ENCODE results near the gene CDK7. TPM values are rescaled to one million over a fixed set of nuclear protein-coding genes. Genes with fewer than 3 reads are reported as not detected.

CDK7 gene
- total and polyA plus RNA-seq, 9 of the 15 experiments (the other 6 are each of a cell fraction or from before 2014, with no cell fraction given): 41.7 to 143 (median 65.3) TPM

GRCh38 chr5:69230181-69230580 lies 4.5 kb upstream of the CDK7 start:
- Histone ChIP-seq H3K9ac (ENCODE audit: insufficient read depth in 1 of 2, low read depth in 2 of 2, low read length in 2 of 2) (no peak overlapping the region), H3K4me3 (no peak overlapping the region), H3K9me1 (ENCODE audit: control insufficient read depth, insufficient read depth, low read length) (no peaks in the 10 kb centered on the region), H3K9me3 (replicated peaks; ENCODE audit: control insufficient read depth, insufficient read depth, low read depth, low read length) (no peaks in the 10 kb centered on the region), H3K27me3 (ENCODE audit: control insufficient read depth in 2 of 2, insufficient read depth in 2 of 2, low read length in 2 of 2) (no peaks in the 10 kb centered on the region), H2AFZ (ENCODE audit: low read depth, low read length) (no peak overlapping the region), H3K27ac (ENCODE audit: extremely low read depth, low read depth, low read length) (no peak overlapping the region), H3K36me3 (ENCODE audit: control insufficient read depth, insufficient read depth, low read length) (peaks cover 39% of the 10 kb centered on the region), H3K4me1 (replicated peaks in 1 of 2; ENCODE audit: control insufficient read depth in 2 of 2, insufficient read depth in 2 of 2, low read length in 2 of 2) (peaks cover 0 to 4% of the 10 kb centered on the region in 2 experiments; a peak in 1 of 5 replicates), H3K79me2 (ENCODE audit: control insufficient read depth, insufficient read depth, low read length) (peaks cover 5% of the 10 kb centered on the region), H3K4me2 (ENCODE audit: insufficient read depth, low read length) (no peak overlapping the region), H4K20me1 (replicated peaks; ENCODE audit: control insufficient read depth, insufficient read depth, low read length) (no peaks in the 10 kb centered on the region)
- ChIA-PET POLR2A (no interaction called here), CTCF (ENCODE audit: low intra/inter-chr PET ratio) (no interaction called here)
- no TSS peak for BruUV-seq (replicated peaks)
- ATAC-seq (no peak), DNase-seq (ENCODE audit: extremely low read depth in 1 of 4, low spot score in 3 of 4) (no peak), FAIRE-seq (no peak)
- in situ Hi-C loops (cut with MboI): no loop called here
- intact Hi-C loops (cut with micrococcal nuclease): loop anchor here (5.0 kb wide), 1 partner anchor 138 kb away; the partner anchor contains the start of gene SLC30A5
- 77% methylated on average over 2 of the region's 2 CpGs for WGBS (ENCODE audit: insufficient coverage, low coverage, missing lambda C conversion rate)
- TF ChIP-seq CHD1 (IDR thresholded peaks at IDR 0.05; ENCODE audit: low read length) (no peak), CGGBP1 (CRISPR knock-in tag; IDR thresholded peaks at IDR 0.05) (no peak), ELF4 (CRISPR knock-in tag; IDR thresholded peaks at IDR 0.05) (no peak), BRF2 (IDR thresholded peaks at IDR 0.05; ENCODE audit: borderline replicate concordance, insufficient read depth, insufficient read length) (no peak), THRB (CRISPR knock-in tag; conservative IDR thresholded peaks at IDR 0.05) (no peak), LARP7 (IDR thresholded peaks at IDR 0.05) (no peak), ZC3H4 (CRISPR knock-in tag; IDR thresholded peaks at IDR 0.05; ENCODE audit: borderline replicate concordance) (no peak), ZNF184 (CRISPR knock-in tag; IDR thresholded peaks at IDR 0.05) (no peak), BRF1 (IDR thresholded peaks at IDR 0.05; ENCODE audit: borderline replicate concordance, extremely low read depth, insufficient read length) (no peak), HINFP (tag; conservative IDR thresholded peaks at IDR 0.05; ENCODE audit: low read depth) (no peak), ZNF740 (CRISPR knock-in tag; IDR thresholded peaks at IDR 0.05) (no peak), ZNF740 (tag; IDR thresholded peaks at IDR 0.05) (no peak), MAX (CRISPR knock-in tag; IDR thresholded peaks at IDR 0.05) (no peak), E2F5 (CRISPR knock-in tag; IDR thresholded peaks at IDR 0.05) (no peak), ZNF253 (CRISPR knock-in tag; conservative IDR thresholded peaks at IDR 0.05) (no peak), L3MBTL2 (IDR thresholded peaks at IDR 0.05) (no peak), RBBP5 (IDR thresholded peaks at IDR 0.05; ENCODE audit: borderline replicate concordance, insufficient read depth, low read length, poor library complexity, severe bottlenecking) (no peak)

Data from K562 (cell line).